Left lobe of liver (tissue), 2 donors: ENCODE results near the gene NSMF. TPM values are rescaled to one million over a fixed set of nuclear protein-coding genes. Genes with fewer than 3 reads are reported as not detected.

ENCODE experiments used
- ATAC-seq: fragments of 200-7000 bp; cut with Tn5 transposase; one replicate; pipeline ENCODE4 v1.9.1; 2020; ENCODE audit warnings: mild to moderate bottlenecking, moderate library complexity
- DNase-seq: peaks from one replicate; pipeline ENCODE4 v3.0.0-alpha.2; 2020; ENCODE audit warnings: low spot score
- total RNA-seq: library from RNA; stranded (reverse); gene quantifications from one replicate; pipeline ENCODE4 v1.2.1, GENCODE V29; 2021
- donor health status: DM: no; HTN: no; CAD: no; lungs with moderate emphysema.
- donor health status: DM: no; HTN: yes; CAD: no.

Gene NSMF
- total RNA-seq, 1 donor from 2014 or later: 23.0 TPM

DNA sequence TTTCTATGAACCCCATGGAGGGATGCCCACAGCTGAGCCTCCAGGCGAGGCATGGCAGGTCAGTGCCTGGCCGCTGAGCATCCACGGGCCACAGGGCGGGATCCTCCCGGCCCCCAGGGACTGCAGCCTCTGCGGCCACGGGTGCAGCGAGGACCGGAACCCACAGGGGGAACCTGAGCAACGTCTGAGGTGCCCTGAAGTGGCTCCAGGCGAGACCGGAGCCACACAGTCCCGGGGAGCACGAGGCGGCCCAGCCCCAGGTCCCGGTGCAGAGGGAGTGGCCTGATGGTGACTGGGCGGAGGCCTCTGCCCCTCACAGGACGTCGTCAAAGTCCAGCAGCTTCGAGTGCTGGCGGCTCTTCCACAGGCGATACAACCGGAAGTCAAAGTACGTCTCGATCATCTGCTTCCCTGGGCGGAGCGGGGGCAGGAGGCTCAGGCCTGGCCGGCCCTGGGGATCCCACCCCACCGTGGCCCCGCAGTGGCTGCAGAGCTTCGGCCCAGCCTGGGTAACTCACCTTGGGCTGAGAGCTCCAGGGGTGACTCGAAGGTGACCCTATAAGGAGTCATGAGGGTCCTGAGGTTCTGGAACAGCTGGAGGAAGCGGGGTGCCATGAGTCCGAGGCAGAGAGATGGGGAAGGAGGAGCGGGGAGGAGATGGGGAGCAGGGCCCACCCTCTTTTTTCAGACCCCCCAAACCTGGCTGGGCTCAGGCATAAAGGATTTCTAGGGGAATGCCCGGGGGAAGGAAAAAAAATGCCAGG is 9.9 kb downstream of the NSMF start:
- DNase-seq (no peak), ATAC-seq (no peak)

DNA sequence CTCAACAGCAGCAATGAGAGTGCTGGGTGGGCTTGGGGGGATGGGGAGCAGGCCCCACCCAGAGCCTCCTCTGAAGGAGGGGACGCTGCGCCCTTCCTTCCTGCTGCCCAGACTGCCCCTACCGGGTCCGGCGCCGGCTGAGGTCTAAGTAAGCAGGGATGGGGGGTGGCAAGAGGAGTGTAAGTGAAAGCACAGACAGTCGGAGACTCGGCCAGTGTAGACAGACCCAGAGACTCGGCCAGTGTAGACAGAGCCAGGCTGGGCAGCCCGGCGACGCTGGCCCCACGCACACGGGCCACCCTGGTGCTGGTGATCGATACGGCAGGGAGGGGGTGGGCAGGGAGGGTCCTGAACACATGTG is 10.6 kb downstream of the NSMF start:
- DNase-seq (no peak), ATAC-seq (no peak)

DNA sequence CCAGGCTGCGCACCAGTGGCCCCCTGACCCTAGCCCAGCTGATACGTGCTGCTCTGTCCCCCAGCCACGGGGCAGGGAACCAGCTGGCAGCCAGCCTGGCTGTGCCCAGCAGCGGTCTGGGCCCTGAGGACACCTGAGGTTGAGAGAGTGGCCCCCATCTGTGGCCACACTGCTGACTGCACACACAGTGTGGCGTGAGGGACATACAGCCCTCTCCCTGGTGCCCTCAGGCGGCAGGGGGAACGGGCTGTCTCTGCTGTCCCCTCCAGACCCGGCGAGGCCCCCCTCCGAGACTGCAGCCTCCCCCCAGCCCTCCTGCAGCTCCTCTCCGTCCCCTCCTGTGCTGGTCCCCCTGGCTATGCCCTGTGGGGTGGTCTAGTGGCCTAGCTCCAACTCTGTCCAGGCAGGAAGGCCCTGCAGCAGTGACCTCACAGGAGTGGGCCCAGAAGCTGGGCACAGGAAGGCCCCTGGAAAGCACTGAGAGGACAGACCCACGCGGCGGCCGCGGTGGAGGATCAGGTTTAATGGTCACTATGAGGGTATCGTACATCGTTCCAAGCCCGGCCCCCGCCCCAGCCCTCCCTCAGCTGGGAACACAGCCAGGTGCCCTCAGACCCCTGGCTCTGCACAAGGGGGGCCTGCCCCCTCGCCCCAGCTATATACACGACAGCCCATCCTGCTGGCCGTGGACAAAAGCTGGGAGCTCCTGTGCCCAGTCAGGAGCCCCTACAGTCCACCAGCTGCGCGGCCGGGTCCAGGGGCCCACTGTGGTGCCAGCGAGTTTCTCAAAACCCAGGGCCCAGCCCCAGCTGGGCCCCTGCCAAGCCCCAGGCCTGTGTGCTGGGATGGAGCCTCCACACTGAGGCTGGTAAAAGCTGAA is 11.2 kb downstream of the NSMF start:
- no peak for DNase-seq
- ATAC-seq: peak; percentile 2

DNA sequence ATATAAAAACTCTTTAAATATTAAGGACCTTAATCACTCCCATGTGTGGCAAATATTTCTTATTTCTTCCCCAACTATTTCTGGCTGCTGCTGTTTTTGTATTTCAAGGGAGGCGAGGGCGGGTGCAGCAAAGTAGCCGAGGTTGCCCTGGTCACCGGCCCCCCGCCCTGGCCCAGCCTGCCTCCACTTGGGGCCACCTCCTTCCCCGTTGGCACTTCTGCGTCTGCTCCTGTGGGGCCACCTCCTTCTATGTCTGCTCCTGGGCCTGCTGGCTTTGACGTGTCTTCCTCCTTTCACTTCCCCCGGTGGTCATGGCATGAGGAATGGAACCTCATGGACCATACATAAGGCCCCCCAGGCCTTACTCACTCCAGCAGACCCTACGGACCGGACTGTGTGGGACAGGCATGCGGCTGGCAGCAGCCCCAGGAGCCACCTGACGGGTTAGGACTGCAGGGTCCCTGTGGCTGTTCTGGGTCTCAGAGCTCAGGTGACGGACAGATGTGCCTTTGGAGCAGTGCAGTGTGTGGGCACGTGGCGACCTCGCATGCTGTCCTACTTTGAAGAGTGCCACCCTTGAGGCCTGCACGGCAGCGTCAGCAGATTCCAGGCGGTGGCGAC is 12.2 kb downstream of the NSMF start:
- DNase-seq: no peak
- ATAC-seq: no peak

DNA sequence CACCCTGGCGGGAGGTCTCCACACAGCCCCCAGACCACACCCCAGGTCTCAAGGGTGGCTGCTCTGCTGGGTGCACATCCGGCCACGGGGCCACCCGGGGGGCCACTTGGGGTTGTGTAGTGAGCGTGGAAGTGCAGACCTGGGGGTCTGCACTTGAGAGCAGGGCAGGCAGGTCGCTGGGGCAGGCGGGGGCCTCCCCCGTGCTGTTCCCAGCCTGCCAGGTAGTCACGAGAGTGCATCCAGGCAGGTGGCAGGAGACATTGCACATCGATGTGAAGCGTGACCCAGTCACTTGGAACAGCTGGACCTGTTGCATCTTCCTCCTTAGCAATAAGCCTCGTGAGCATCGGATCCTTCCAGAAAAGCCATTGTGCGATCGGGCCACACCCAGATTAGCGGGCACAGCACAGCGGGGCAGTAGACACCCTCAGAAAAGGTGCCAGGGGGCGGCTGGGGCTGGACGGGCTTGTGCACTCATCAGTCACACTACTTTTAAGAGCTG is 13.2 kb downstream of the NSMF start:
- DNase-seq: no peak
- ATAC-seq: no peak

DNA sequence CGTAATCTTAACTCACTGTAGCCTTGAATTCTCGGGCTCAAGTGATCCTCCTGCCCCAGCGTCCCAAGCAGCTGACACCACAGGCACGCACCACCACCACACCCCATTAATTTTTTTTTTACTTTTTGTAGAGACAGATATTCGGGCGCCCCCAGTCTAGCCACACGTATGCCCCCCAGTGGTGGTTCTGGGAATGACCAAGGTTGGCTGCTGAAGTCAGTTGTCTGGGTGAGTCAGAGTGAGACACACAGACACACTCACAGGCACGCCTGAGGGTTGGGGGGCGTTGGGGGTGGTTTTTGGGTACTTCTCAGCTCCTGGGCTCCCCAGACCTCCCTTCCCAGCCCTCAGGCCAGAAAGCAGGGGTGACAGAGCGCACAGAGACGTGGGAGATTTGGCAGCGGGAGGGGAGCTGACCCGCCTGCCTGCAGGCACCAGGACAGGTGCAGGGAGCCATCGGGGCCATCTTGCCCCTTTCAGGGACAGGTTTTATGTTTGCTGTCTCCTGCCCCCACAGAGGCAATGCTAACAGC is 13.8 kb downstream of the NSMF start:
- ATAC-seq: peak; percentile 64
- DNase-seq: peak; percentile 75

DNA sequence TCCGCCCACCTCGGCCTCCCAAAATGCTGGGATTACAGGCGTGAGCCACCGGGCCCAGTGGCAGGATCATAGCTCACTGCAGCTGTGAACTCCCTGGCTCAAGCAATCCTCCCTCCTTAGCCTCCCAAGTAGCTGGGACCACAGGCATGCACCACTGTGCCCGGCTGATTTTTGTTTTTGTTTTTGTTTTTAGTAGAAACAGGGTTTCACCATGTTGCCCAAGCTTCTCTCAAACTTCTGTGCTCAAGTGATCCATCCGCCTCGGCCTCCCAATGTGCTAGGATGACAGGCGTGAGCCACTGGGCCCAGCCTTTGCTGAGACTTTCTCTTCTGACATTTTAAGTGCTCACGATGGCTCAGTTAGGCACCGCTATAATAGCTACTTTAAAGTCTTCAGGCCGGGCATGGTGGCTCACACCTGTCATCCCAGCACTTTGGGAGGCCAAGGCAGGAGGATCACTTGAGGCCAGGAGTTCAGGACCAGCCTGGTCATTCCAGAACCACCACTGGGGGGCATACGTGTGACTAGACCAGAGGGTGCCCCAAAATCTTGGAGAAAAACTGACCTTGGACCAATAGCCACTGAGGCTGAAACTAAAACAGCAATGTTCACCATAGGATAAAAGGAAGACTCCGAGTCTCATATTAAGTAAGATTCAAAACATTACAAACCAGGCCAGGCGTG is 14.9 kb downstream of the NSMF start:
- ATAC-seq (no peak), DNase-seq (no peak)

DNA sequence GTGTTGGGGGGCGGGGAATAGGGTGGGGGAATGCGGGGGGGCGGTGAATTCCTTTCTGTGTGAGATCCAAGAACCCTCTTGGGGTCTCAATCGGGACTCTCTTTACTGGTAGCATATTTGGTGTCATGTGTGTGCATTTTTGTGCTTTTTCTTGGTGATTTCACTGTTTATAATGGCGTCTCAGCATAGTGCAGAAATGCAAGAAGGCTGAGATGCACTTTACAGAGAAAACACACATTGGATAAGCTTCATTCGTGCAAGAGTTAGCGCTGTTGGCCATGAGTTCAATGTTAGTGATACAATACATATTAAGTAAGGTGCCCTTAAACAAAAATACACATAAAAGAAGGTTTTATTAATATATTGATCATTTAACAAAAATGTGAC is 17.2 kb downstream of the NSMF start:
- DNase-seq: no peak
- no peak for ATAC-seq

DNA sequence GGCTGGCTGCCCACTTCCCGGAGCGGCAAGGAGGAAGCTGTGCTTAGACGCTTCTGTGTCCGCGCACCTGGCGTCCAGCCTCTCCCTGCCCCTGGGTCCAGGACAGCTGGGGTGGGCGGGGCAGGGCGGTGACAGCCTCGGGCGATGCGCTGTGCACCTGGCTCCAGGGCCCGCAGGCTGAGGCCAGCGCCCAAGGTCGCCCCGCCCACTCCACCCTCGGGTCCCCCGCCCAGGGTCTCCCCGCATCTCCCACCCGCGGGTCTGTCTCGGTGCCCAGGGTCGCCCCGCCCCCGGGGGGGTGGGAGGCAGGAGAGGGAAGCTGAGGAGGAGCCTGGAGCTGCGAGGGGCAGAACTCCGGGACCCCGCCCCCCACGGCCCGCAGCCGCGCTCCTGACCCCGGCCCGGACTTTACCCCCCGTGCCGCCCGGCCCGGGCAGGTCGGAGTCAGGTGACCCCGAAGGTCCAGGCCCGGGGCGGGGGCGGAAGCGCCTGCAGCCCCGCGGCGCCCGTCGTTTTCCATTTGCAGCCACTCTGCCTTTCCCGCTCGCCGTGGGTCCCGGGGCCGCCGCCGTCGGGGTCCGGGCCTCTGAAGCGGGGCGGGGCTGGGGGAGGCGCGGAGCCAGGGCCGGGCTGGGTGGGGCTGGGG is 17.7 kb downstream of the NSMF start, which contains the start of gene ENTPD8:
ENTPD8 (minus strand) TSS at position 69 of the 646 bp plus-strand sequence. CDS start 3,072 bp downstream, outside the sequence.
- ATAC-seq (peak; percentile 86), DNase-seq (peak; percentile 94)

DNA sequence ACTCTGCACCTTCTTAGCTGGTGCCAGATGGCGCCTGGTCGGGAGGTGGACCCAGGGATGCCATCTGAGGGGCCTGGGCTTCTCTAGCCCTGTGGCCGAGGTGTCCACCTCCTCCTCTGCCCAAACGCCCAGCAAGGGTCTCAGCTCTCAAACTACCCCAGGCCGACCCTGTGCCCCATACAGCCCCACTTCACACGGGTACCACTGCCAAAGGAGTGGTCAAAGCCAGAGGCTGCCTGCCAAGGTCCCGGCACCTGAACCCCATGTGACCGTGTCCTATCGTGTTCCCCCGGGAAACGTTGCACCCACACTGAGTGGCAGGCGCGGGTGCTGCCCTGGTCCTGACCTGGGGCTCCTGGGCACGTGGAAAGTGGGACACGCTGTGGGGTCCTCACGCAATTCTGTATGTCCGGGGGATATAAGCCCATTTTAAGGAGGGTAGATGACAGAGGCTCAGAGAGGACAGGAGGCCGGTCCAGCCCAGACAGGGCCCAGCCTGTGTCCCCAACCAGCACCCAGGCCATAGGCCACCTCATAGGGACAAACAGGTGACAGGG is 19.9 kb downstream of the NSMF start:
- DNase-seq: peak; percentile 50
- ATAC-seq: no peak

DNA sequence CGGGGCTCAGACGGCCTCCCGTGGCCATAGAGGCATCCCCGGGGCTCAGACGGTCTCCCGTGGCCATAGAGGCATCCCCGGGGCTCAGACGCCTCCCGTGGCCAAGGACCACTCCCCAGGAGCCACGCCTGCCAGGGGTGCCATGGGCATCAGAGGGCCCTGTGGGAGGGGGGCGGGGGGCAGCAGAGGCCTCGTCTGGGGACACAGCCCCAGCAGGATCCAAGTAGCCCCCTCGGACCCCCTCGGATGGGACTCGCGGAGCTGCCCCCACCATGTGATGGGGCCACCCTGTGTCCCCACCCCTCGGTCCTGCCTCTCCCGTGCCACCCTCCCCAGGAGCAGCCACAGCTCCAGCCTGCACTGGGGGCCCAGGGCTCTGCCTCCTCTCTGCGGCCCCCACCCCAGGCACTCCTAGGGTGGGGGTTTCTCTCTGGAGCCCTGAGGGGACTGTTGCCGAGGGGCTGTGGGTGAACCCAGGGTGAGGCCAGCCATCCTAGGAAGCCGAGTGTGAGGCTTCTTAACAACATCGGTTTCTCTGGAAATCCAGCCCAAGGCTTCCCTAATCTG is 20.5 kb downstream of the NSMF start:
- ATAC-seq: no peak
- no peak for DNase-seq

DNA sequence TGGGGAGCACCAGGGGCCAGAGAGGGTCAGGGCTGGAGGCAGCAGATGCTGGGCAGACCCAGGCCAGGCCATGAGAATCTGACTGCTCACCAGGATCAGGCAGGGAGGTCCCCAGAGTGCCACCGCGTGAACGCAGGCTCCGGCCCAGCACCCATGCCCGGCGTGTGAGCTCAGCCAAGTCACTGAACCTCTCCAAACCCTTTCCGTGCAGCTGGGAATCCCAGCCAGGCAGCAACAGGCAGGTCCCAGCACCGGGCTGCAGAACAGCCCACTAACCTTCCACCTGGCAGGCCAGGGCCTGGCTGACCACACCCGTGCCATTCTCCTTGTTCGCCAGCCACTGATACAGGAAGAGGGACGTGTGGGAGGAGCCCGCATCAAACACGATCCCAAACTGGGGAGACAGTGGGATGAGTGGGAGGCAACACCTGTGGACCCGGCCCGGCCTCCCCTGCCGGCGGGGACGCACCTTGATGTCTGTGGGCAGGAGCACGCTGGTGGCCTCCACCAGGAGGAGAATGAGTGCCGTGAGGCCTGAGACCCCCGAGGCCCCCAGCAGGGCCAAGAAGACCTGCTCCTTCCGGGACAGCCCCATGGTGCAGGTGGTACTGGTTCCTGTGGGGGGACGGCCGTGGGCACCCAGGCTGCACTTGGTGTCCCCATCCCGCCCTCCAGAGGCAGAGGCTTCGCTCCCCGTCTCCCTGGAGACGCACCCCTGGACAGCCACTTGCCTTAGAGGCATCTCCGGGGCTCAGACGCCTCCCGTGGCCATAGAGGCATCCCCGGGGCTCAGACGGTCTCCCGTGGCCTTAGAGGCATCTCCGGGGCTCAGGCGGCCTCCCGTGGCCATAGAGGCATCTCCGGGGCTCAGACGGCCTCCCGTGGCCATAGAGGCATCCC is 21.2 kb downstream of the NSMF start:
- ATAC-seq (no peak), DNase-seq (peak; percentile 46)

DNA sequence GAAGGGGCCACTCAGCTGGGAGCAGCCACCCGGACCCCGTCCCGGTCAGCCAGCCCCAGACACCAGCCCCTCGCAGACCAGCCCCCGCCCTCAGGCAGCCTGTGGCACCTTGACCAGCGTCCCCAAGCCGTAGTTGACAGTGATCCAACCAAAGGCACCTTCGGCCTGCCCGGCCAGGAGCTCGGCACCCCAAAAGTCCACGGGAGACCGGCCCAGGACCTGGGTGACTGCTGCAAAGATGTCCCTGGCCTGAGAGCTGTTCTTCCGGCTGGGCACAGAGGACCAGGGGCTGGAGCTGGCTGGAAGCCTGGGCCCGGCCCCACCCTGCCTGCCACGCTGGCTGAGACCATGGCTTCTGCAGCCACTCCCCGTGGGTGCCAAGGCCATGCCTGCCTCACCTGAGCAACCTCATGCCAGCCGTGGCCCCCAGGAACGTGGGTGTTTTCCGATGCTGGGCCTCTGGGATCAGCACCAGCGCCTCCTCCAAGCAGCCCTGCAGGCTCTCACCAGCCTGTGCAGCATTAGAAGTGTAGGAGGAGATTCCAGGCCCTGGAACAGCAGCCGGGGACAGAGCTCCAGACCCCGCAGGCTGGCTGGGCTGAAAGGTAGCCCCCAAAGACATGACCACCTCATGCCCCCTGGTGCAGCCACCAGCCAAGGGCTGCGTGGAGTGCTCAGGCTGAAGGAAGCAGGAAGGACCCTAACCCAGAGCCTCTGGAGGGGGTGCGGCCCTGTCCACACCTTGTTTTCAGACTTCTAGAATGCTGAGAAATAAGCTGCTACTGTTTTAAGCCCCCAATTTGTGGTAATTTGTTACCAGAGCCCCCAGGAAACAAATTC is 22.2 kb downstream of the NSMF start:
- peak; percentile 46 for DNase-seq
- ATAC-seq: no peak

DNA sequence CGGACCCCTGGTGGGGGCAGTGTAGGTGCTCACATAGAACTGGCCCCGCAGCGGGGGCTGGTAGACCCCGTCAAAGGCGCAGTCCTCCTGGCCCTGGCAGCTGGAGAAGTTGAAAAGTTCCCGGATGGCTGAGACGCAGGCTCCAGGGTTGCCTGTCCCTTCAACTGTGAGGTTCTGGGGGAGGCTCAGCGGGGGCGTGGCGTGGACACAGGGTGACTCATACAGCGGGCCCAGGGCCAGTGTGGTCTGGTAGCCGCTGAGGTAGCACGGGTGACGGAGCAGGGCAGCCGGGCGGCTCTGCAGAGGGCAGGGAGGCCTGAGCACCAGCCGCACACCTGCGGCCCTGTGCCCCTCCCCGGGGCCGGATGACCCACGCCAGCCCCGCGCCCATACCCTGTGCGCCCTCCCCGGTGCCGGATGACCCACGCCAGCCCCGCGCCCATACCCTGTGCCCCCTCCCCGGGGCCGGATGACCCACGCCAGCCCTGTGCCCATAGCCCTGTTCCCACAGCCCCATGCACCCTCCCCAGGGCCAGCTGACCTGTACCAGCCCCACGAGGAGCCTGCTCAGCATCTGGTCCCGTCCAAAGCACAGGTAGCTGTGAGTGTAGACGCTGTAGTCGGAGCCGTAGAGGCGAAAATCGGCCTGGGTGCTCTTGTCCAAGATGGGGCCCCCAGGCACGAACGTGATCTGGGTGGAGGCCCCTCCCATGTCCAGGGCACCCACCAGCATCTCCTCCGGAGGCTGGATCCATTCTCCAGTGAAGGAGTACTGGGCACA is 23.0 kb downstream of the NSMF start:
- DNase-seq (peak; percentile 52), ATAC-seq (peak; percentile 50)

DNA sequence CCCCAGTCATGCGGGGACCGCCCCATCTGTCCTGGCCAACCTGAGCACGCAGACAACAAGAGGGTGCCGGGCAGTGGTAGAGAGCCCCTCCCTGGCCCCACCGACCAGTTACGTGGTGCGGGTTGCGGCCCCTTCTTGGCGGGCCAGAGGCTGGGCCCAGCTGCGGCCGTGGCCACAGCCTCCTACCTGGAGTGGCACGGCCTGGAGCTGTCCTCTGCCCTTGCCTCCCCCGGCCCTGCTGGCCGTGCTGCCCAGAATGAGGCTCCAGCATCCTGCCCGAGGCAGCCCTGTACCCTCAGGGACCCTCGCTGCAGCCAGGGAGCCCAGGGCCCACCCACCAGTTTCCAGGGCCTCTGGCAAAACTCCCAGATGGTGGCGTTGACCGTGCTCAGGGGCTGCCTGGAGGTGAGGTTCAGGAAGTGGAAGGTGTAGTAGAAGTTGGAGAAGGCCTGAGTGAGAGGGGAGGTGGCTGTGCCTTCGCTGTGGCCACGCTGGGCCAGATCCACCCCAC is 23.7 kb downstream of the NSMF start:
- no peak for ATAC-seq
- peak; percentile 45 for DNase-seq
